SJCRH30 (cell line): Measurements from ENCODE around the gene MGA. TPM values are rescaled to one million over a fixed set of nuclear protein-coding genes. Genes with fewer than 3 reads are reported as not detected.

Experiments
- DNase-seq, 2 experiments: peaks; one replicate each; pipeline ENCODE4 v3.0.0-alpha.2; 2015 to 2020
- H3K27ac ChIP-seq: fragments of 250-450 bp; sonication (Bioruptor Pico); 2 replicates; pipeline ENCODE4 v1.5.1; 2020; ENCODE audit warnings: mild to moderate bottlenecking, moderate library complexity
- H3K27me3 ChIP-seq: fragments of 250-450 bp; sonication (Bioruptor Pico); 2 replicates; pipeline ENCODE4 v1.5.1; 2020; ENCODE audit warnings: mild to moderate bottlenecking, moderate library complexity
- H3K36me3 ChIP-seq: fragments of 250-450 bp; sonication (Bioruptor Pico); 2 replicates; pipeline ENCODE4 v1.5.1; 2020; ENCODE audit warnings: mild to moderate bottlenecking, moderate library complexity
- H3K4me1 ChIP-seq: fragments of 250-450 bp; sonication (Bioruptor Pico); 2 replicates; pipeline ENCODE4 v1.5.1; 2020; ENCODE audit warnings: mild to moderate bottlenecking, moderate library complexity
- H3K4me3 ChIP-seq: fragments of 250-450 bp; sonication (Bioruptor Pico); 2 replicates; pipeline ENCODE4 v1.5.1; 2020; ENCODE audit warnings: mild to moderate bottlenecking, moderate library complexity
- H3K9me3 ChIP-seq: fragments of 250-450 bp; sonication (Bioruptor Pico); replicated peaks from 2 replicates; pipeline ENCODE4 v1.5.1; 2020; ENCODE audit warnings: mild to moderate bottlenecking, moderate library complexity
- total RNA-seq: library from RNA; depleted of rRNA; stranded (reverse); fragments of >200 nt; shearing (Covaris generic); gene quantifications from 2 replicates; pipeline ENCODE4 v1.2.3, GENCODE V29; 2014

Gene MGA
- total RNA-seq, 1 experiment from 2014 or later: 83.6 TPM

- Histone ChIP-seq H3K4me3 (no peak overlapping the region), H3K27me3 (no peaks in the 10 kb centered on the region), H3K36me3 (no peaks in the 10 kb centered on the region), H3K9me3 (no peaks in the 10 kb centered on the region), H3K4me1 (peaks cover 18% of the 10 kb centered on the region), H3K27ac (no peak overlapping the region)
- peak; percentile 40 to 80 for DNase-seq
These were observed 131.9 kb downstream of the MGA start for GRCh38 chr15:41792000-41792637.

DNA sequence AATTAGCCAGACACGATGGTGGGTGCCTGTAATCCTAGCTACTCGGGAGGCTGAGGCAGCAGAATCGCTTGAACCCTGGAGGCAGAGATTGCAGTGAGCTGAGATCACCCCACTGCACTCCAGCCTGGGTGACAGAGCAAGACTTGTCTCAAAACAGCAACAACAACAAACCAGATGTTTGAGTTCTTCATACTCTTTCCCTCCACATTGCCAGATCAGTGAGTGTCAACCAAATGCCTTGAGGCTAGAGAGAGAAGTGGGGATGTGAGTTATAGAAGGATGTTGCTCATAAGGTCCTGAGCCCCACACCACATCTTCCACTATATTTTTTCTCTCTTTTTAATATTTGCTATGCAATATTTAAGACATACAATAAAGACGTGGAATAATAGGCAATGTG, 133.9 kb downstream of the MGA start:
- Histone ChIP-seq H3K27ac (no peak overlapping the region), H3K27me3 (no peaks in the 10 kb centered on the region), H3K36me3 (no peaks in the 10 kb centered on the region), H3K4me1 (peaks cover 18% of the 10 kb centered on the region), H3K9me3 (no peaks in the 10 kb centered on the region), H3K4me3 (no peak overlapping the region)
- DNase-seq: peak in 1 of 2 experiments; percentile 33

DNA sequence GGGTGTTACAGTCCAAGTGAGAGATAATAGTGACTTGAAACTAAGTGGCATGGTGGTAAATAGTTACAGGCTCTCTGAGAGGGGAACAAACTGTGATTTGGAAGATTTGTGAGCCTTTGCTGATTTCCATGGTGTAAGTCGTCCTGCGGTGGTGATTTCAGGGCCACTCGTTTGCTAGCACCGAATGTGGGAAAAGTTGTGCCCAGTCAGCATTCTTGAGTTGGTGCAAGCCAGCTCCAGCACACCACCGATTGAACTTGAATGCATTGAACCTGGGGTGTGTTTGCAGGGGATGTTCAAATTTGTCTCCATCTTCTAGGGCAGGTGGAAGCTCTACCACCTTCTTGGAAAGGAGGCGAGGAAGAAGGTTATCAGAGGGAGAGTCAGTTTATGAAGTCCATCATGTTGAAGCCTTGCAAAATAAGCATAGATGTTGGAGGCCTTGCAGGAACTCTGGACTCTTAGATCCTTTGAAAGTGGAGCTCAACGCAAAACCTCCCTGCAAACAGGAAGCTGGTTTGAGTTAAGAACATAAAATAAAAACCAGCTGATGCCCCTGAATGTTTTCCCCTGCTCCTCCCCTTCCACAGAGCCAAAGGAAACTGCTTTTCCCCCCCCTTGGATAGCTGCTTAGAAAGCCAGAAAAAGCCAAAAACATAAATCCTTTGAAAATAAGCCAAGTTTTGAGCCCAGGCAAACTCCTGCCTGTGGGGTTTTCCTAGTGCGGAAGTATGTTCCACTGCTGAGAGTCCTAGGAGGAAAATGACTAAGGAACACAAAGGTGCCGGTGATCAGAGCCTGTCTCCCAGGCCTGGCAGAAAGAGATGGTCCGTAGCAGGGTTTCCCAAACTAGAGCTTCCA, 136.0 kb downstream of the MGA start:
- peaks cover 12% of the 10 kb centered on the region for H3K4me1 ChIP-seq
- H3K27me3 ChIP-seq: no peaks in the 10 kb centered on the region
- H3K9me3 ChIP-seq: no peaks in the 10 kb centered on the region
- DNase-seq: no peak
- H3K36me3 ChIP-seq: no peaks in the 10 kb centered on the region
- H3K27ac ChIP-seq: no peak overlapping the region
- no peak overlapping the region for H3K4me3 ChIP-seq

DNA sequence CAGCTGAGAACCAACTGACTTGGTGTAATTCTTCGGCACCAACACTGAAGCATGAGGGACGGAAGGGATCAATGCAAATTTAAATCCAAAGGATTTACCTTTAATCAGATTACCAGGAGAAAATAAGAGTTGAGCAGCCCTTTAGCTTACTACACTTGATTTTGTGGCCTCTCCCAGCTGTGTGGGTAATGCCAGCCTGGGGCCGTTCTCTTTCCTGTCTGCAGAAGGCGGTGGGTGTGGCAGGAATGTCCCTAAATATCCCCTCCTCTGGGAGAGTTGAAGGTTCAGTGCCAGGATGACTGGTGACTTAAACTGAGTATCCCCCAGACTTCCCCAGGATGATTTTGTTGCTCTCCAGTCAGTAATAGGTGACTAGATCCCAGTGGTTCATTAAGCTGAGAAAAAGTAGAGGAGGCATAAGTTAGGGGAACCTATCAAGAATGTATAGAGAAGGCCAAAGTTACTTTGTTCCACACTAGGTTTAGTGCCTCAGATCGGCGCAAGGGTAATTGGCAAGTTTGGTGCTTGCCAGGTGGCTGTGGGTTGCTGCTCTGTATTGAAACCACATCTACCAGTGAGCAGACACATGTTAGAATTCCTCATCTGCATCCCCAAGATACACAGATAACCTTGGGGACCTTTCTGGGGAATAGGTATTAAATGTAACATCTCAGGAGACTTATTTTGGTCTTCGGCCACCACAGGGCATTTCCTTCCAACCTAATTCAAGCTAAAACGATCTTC, 137.2 kb downstream of the MGA start:
- no peak for DNase-seq

DNA sequence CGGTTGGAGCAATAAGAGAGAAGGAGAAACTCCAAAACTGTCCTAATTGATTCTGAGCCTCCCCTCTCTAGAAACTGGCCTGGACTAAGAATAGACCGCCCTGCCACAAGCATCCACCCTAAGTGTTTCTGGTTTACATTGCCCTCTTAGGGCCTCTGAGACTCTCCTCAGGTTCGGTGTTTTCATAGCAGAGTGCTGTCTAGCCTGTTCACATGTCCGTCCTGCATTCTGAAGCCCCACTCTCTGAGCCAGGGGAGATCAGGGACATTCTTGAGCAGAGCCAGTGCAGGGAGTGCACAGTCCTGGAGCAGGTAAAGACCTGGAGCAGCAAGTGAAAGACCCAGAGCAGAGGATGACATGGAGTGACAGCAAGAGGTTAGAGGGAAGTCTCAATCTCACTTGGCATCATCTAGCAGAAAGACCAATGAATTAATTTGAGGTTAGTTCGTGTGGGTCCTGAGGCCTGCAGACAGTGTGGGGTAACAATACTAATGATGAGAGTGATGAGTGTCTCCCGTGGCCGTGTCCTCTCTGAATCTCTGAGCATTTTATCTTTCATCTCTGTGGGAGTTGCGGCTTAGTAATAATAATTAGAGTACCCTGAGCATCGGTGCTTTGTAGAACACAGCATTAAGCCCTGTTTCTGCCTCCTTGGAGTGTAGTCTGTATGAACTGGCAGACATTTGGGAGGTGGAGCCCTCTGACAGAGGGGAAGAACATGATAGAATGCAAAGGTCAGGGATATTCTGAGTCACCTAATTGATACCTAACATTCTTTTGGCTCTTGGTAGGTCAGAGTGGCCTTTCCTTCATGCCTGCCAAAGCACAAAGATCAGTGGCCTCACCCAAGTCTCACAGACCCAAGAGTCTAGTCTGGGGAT, 138.6 kb downstream of the MGA start:
- DNase-seq: no peak
- no peaks in the 10 kb centered on the region for H3K9me3 ChIP-seq
- no peak overlapping the region for H3K27ac ChIP-seq
- H3K27me3 ChIP-seq: no peaks in the 10 kb centered on the region
- 0 out of 2 replicates have a peak, but pooled peaks cover 5% of the 10 kb centered on the region for H3K36me3 ChIP-seq
- H3K4me3 ChIP-seq: no peak overlapping the region
- H3K4me1 ChIP-seq: no peaks in the 10 kb centered on the region

More for the DNA sequence above, 137.2 kb downstream of the MGA start:
- no peak overlapping the region for H3K27ac ChIP-seq
- no peak overlapping the region for H3K4me3 ChIP-seq
- H3K36me3 ChIP-seq: no peaks in the 10 kb centered on the region
- H3K4me1 ChIP-seq: peaks cover 2% of the 10 kb centered on the region
- H3K27me3 ChIP-seq: no peaks in the 10 kb centered on the region
- no peaks in the 10 kb centered on the region for H3K9me3 ChIP-seq

GRCh38 chr15:41799488-41799805, 139.2 kb downstream of the MGA start:
- DNase-seq: no peak
- no peak overlapping the region for H3K27ac ChIP-seq
- no peaks in the 10 kb centered on the region for H3K27me3 ChIP-seq
- H3K36me3 ChIP-seq: 0 out of 2 replicates have a peak, but pooled peaks cover 5% of the 10 kb centered on the region
- H3K4me3 ChIP-seq: no peak overlapping the region
- no peaks in the 10 kb centered on the region for H3K4me1 ChIP-seq
- no peaks in the 10 kb centered on the region for H3K9me3 ChIP-seq

GRCh38 chr15:41801185-41801584, 141.0 kb downstream of the MGA start:
- no peak overlapping the region for H3K4me3 ChIP-seq
- DNase-seq: no peak

GRCh38 chr15:41801850-41802455, 141.7 kb downstream of the MGA start:
- H3K9me3 ChIP-seq: no peaks in the 10 kb centered on the region
- DNase-seq: no peak

More at GRCh38 chr15:41801185-41801584, 141.0 kb downstream of the MGA start:
- H3K36me3 ChIP-seq: 0 out of 2 replicates have a peak, but pooled peaks cover 5% of the 10 kb centered on the region
- H3K9me3 ChIP-seq: no peaks in the 10 kb centered on the region
- H3K27me3 ChIP-seq: no peaks in the 10 kb centered on the region
- H3K27ac ChIP-seq: no peak overlapping the region
- H3K4me1 ChIP-seq: no peaks in the 10 kb centered on the region

DNA sequence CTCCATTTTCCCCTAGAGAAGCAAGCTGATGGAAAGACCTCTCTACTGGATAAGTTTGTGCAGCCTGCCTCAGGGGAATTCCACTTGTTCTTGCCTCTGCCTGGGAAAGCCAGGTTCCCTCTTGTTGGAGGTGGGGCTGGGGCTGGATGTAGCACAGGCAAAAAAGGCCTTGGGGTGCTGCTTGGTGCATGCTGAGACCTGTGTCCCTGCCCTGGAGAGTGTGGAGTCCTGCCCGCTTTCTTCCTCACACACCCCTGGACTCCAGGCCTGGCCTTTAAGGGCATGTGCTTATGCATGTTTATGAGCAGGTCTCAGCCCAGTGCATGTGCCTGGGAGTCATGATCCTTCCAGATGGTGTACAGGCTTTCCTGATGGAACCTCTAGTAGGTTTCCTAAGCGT, 144.2 kb downstream of the MGA start:
- H3K27ac ChIP-seq: no peak overlapping the region
- peaks cover 4% of the 10 kb centered on the region; the same call in 1 of the 2 replicates for H3K4me1 ChIP-seq
- H3K36me3 ChIP-seq: 0 out of 2 replicates have a peak, but pooled peaks cover 5% of the 10 kb centered on the region
- H3K9me3 ChIP-seq: no peaks in the 10 kb centered on the region
- H3K4me3 ChIP-seq: no peak overlapping the region
- H3K27me3 ChIP-seq: no peaks in the 10 kb centered on the region
- no peak for DNase-seq

More at GRCh38 chr15:41801850-41802455, 141.7 kb downstream of the MGA start:
- H3K27me3 ChIP-seq: no peaks in the 10 kb centered on the region
- no peak overlapping the region for H3K27ac ChIP-seq
- H3K4me3 ChIP-seq: no peak overlapping the region
- H3K36me3 ChIP-seq: 0 out of 2 replicates have a peak, but pooled peaks cover 5% of the 10 kb centered on the region
- H3K4me1 ChIP-seq: no peaks in the 10 kb centered on the region

DNA sequence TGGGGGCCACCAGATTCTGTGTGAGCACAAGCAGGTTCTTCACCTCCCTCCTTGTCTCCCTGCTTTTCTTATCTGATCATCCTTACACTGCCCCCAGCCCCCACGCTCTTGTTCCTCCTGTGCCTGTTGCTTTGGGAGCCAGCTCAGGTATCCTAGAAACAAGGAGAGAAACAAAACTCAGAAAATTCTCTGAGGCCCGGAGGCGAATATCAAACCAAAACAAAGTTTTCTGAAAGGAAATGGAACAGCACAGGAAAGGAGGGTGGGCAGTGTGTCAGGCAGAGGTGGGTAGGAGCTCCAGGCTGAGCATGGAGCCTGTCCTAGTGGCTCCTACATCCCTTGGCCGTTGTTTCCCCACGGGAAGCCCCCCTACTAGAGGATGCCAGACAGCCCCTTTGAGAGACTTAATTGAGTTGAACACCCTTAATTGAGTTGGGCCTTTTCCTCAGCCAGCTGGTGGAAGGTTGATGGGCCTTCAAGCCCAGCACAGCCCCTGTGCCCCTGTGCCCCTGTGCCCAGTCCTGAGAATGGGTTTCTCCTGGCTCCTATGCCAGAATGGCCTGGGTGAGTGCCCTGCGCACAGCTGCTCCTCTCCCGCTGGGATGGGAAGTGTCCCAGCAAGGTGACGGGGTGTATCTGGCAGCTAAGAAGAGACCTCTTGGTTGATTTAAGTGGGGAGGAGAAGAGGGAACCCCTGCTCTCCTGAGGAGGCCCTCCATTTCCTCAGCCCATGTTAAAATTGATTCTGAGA, 144.9 kb downstream of the MGA start:
- no peaks in the 10 kb centered on the region for H3K9me3 ChIP-seq
- no peaks in the 10 kb centered on the region for H3K27me3 ChIP-seq
- no peak for DNase-seq
- peaks cover 5% of the 10 kb centered on the region; the same call in 1 of the 2 replicates for H3K4me1 ChIP-seq
- H3K27ac ChIP-seq: no peak overlapping the region
- no peak overlapping the region for H3K4me3 ChIP-seq
- 0 out of 2 replicates have a peak, but pooled peaks cover 5% of the 10 kb centered on the region for H3K36me3 ChIP-seq

GRCh38 chr15:41805711-41806110, 145.5 kb downstream of the MGA start:
- Histone ChIP-seq H3K27ac (no peak overlapping the region), H3K27me3 (no peaks in the 10 kb centered on the region), H3K4me1 (peaks cover 5% of the 10 kb centered on the region; the same call in 1 of the 2 replicates), H3K4me3 (no peak overlapping the region), H3K9me3 (no peaks in the 10 kb centered on the region), H3K36me3 (0 out of 2 replicates have a peak, but pooled peaks cover 5% of the 10 kb centered on the region)
- DNase-seq: no peak

- H3K27ac ChIP-seq: no peak overlapping the region
- H3K9me3 ChIP-seq: no peaks in the 10 kb centered on the region
- H3K4me1 ChIP-seq: peaks cover 5% of the 10 kb centered on the region; the same call in 1 of the 2 replicates
- no peaks in the 10 kb centered on the region for H3K27me3 ChIP-seq
- H3K4me3 ChIP-seq: no peak overlapping the region
- peak in 1 of 2 experiments; percentile 25 for DNase-seq
- 0 out of 2 replicates have a peak, but pooled peaks cover 5% of the 10 kb centered on the region for H3K36me3 ChIP-seq
These were observed 146.3 kb downstream of the MGA start for GRCh38 chr15:41806291-41807181.
